HL-60 (cell line): ENCODE results near the gene MTHFSD.

Source experiments
- DNase-seq, 2 experiments: peaks; one replicate each; pipeline ENCODE4 v3.0.0-alpha.2; 2010 to 2020; ENCODE audit warnings: low read depth in 1 of 2, low spot score in 1 of 2
- H3K27ac ChIP-seq: fragments of 250-450 bp; sonication (Bioruptor Pico); replicated peaks from 2 replicates; pipeline ENCODE4 v1.5.1; 2020; ENCODE audit warnings: mild to moderate bottlenecking, moderate library complexity
- H3K27me3 ChIP-seq: fragments of 250-450 bp; sonication (Bioruptor Pico); 2 replicates; pipeline ENCODE4 v1.5.1; 2021; ENCODE audit warnings: mild to moderate bottlenecking, moderate library complexity; ENCODE audit not compliant: insufficient read depth, poor library complexity, severe bottlenecking
- H3K4me3 ChIP-seq: replicated peaks from 2 replicates; pipeline ENCODE4 v1.5.1; 2011; ENCODE audit warnings: mild to moderate bottlenecking, control low read depth, low read length; ENCODE audit not compliant: insufficient read depth
- CTCF ChIP-seq: IDR thresholded peaks from one replicate; pipeline ENCODE4 v1.5.1; 2011; ENCODE audit warnings: low read length, control low read depth, inconsistent platforms; ENCODE audit not compliant: insufficient read depth
- GABPA ChIP-seq: IDR thresholded peaks from 2 replicates; pipeline ENCODE4 v1.6.1; 2012; ENCODE audit warnings: low read depth
- POLR2AphosphoS5 ChIP-seq: IDR thresholded peaks from 2 replicates; pipeline ENCODE4 v1.6.1; 2012; ENCODE audit warnings: low read depth
- REST ChIP-seq: IDR thresholded peaks from 2 replicates; pipeline ENCODE4 v1.6.1; 2012; ENCODE audit warnings: low read depth; ENCODE audit not compliant: insufficient replicate concordance
- SPI1 ChIP-seq: IDR thresholded peaks from 2 replicates; pipeline ENCODE4 v1.6.1; 2012; ENCODE audit warnings: low read depth, mild to moderate bottlenecking, borderline replicate concordance

Gene MTHFSD

GRCh38 chr16:86524029-86524428, 31.0 kb downstream of the MTHFSD start:
- Histone ChIP-seq H3K27ac (no peak overlapping the region), H3K27me3 (no peaks in the 10 kb centered on the region), H3K4me3 (no peak overlapping the region)
- TF ChIP-seq GABPA: no peak
- TF ChIP-seq POLR2AphosphoS5: no peak
- TF ChIP-seq CTCF: no peak
- no peak for TF ChIP-seq SPI1
- no peak for TF ChIP-seq REST
- DNase-seq: no peak

GRCh38 chr16:86523166-86523740, 31.8 kb downstream of the MTHFSD start:
- DNase-seq: no peak
- TF ChIP-seq REST (no peak), SPI1 (no peak), CTCF (no peak), GABPA (no peak), POLR2AphosphoS5 (no peak)
- H3K27me3 ChIP-seq: no peaks in the 10 kb centered on the region
- no peak overlapping the region for H3K4me3 ChIP-seq
- no peak overlapping the region for H3K27ac ChIP-seq

- no peaks in the 10 kb centered on the region for H3K27me3 ChIP-seq
- TF ChIP-seq REST: no peak
- no peak for TF ChIP-seq POLR2AphosphoS5
- no peak for TF ChIP-seq GABPA
- no peak for TF ChIP-seq CTCF
- no peak for TF ChIP-seq SPI1
- no peak overlapping the region for H3K4me3 ChIP-seq
- DNase-seq: no peak
- no peak overlapping the region for H3K27ac ChIP-seq
Observed at GRCh38 chr16:86522634-86523033, 32.4 kb downstream of the MTHFSD start.
